DND-41 (cell line): ENCODE measurements around the gene PTPRD.

Experiments used
- EZH2 ChIP-seq: IDR thresholded peaks from 3 replicates; pipeline ENCODE4 v1.6.1; 2012; ENCODE audit warnings: borderline replicate concordance, low read depth, mild to moderate bottlenecking, moderate library complexity, low read length, inconsistent platforms; ENCODE audit not compliant: severe bottlenecking
- TF ChIP-seq, protein P1 (sequence below): IDR thresholded peaks from 2 replicates; pipeline ENCODE4 v1.5.1; 2012; ENCODE audit warnings: borderline replicate concordance, low read length, moderate library complexity, mild to moderate bottlenecking; ENCODE audit not compliant: poor library complexity, severe bottlenecking; ENCODE audit errors: extremely low read depth

DNA sequence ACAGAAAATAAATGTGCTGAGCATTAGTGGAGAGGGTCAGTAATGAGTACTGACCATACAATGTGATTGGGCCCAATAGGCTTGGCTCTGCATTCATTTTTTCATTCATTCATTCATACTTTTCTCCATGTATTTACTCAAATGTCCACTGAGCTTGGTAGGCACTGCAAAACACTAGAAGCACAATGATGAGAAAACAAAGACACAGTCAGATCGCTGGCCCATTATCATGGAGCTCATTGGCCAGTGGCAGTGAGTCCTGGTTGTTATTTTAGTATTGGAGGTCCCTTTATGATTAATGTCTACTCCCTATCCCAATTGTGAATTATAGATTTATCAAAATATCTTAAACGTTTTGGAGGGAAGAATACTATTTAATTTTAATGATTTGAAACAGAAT lies 1733.5 kb downstream of the PTPRD start:
- TF ChIP-seq, protein P1, sequence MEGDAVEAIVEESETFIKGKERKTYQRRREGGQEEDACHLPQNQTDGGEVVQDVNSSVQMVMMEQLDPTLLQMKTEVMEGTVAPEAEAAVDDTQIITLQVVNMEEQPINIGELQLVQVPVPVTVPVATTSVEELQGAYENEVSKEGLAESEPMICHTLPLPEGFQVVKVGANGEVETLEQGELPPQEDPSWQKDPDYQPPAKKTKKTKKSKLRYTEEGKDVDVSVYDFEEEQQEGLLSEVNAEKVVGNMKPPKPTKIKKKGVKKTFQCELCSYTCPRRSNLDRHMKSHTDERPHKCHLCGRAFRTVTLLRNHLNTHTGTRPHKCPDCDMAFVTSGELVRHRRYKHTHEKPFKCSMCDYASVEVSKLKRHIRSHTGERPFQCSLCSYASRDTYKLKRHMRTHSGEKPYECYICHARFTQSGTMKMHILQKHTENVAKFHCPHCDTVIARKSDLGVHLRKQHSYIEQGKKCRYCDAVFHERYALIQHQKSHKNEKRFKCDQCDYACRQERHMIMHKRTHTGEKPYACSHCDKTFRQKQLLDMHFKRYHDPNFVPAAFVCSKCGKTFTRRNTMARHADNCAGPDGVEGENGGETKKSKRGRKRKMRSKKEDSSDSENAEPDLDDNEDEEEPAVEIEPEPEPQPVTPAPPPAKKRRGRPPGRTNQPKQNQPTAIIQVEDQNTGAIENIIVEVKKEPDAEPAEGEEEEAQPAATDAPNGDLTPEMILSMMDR = no peak
- TF ChIP-seq EZH2 = no peak
